ENCODE measurements around the gene COX7A2.

DNA sequence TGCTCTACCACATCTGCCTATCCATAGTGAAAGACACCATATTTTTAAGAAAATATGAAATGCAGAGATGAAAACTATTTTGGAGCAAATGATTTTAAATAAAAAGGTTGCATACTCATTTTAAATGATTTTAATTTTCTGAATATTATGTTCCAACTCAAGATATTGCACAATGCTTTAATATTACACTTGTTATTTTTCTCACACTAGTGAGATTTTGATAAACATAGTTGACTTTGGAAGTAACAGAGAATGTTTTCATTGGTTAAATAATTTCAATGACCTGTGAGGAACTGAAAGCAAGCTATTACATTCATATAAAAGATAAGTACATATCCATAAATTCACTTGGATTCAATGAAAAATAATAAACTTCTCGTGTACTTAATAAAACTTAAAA is 48.1 kb upstream of the COX7A2 start:
- TF ChIP-seq, protein P1, sequence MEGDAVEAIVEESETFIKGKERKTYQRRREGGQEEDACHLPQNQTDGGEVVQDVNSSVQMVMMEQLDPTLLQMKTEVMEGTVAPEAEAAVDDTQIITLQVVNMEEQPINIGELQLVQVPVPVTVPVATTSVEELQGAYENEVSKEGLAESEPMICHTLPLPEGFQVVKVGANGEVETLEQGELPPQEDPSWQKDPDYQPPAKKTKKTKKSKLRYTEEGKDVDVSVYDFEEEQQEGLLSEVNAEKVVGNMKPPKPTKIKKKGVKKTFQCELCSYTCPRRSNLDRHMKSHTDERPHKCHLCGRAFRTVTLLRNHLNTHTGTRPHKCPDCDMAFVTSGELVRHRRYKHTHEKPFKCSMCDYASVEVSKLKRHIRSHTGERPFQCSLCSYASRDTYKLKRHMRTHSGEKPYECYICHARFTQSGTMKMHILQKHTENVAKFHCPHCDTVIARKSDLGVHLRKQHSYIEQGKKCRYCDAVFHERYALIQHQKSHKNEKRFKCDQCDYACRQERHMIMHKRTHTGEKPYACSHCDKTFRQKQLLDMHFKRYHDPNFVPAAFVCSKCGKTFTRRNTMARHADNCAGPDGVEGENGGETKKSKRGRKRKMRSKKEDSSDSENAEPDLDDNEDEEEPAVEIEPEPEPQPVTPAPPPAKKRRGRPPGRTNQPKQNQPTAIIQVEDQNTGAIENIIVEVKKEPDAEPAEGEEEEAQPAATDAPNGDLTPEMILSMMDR (IDR thresholded peaks at IDR 0.05), result no peak
- TF ChIP-seq POLR2A (IDR thresholded peaks at IDR 0.05), result no peak
